IMR-90 (cell line): Measurements from ENCODE around the gene ATP4B. TPM values are rescaled to one million over a fixed set of nuclear protein-coding genes. Genes with fewer than 3 reads are reported as not detected.

Experiments used
- ATAC-seq: fragments of 200-7000 bp; cut with Tn5 transposase; 2 replicates; pipeline ENCODE4 v1.9.1; 2020; ENCODE audit warnings: low read depth, mild to moderate bottlenecking, moderate library complexity
- BruUV-seq: library from RNA; stranded (reverse); fragments of 400-500 nt; replicated peaks from 2 replicates; lab custom pipeline; 2021; lab: Mats Ljungman, UMichigan
- CTCF ChIA-PET: fragments of 300-600 bp; formaldehyde crosslinking; extraction: SDS; loops from one replicate; lab custom pipeline; 2021; ENCODE audit warnings: antibody characterized with exemption; lab: Yijun Ruan, JAX
- POLR2A ChIA-PET: fragments of 300-600 bp; sonication (Branson Sonifier 250); formaldehyde crosslinking; loops from one replicate; lab custom pipeline; 2022; ENCODE audit warnings: antibody characterized with exemption; ENCODE audit not compliant: unreplicated experiment; lab: Charles Lee
- DNase-seq: peaks from one replicate; pipeline ENCODE4 v3.0.0; 2013
- H2AFZ ChIP-seq: replicated peaks from 2 replicates; pipeline ENCODE3; 2013; ENCODE audit warnings: low read length, mild to moderate bottlenecking; ENCODE audit not compliant: poor library complexity
- H2AK5ac ChIP-seq: 2 replicates; pipeline ENCODE4 v1.6.1; 2013; ENCODE audit warnings: low read depth, low read length, inconsistent platforms
- H2AK9ac ChIP-seq: replicated peaks from 2 replicates; pipeline ENCODE3; 2013; ENCODE audit warnings: mild to moderate bottlenecking, low read depth, low read length, moderate library complexity; ENCODE audit not compliant: poor library complexity
- H2BK120ac ChIP-seq: 2 replicates; pipeline ENCODE4 v1.6.1; 2013; ENCODE audit warnings: low read depth, low read length, inconsistent platforms
- H2BK15ac ChIP-seq: 3 replicates; pipeline ENCODE4 v1.6.1; 2013; ENCODE audit warnings: low read depth, low read length, inconsistent platforms
- H2BK20ac ChIP-seq: 2 replicates; pipeline ENCODE4 v1.6.1; 2013; ENCODE audit warnings: low read depth, mild to moderate bottlenecking, inconsistent platforms, low read length, moderate library complexity
- H2BK5ac ChIP-seq: 2 replicates; pipeline ENCODE4 v1.6.1; 2013; ENCODE audit warnings: mild to moderate bottlenecking, low read depth, low read length, inconsistent platforms; ENCODE audit not compliant: poor library complexity, severe bottlenecking
- H3K14ac ChIP-seq: replicated peaks from 2 replicates; pipeline ENCODE4 v1.6.1; 2013; ENCODE audit warnings: low read depth, low read length, inconsistent platforms
- H3K18ac ChIP-seq: 2 replicates; pipeline ENCODE4 v1.6.1; 2013; ENCODE audit warnings: low read depth, low read length, control low read depth
- H3K23ac ChIP-seq: 2 replicates; pipeline ENCODE4 v1.6.1; 2013; ENCODE audit warnings: low read depth, low read length, inconsistent platforms
- H3K27ac ChIP-seq: 2 replicates; pipeline ENCODE4 v1.5.1; 2013; ENCODE audit warnings: mild to moderate bottlenecking, control low read depth, low read length; ENCODE audit not compliant: insufficient read depth
- H3K27me3 ChIP-seq: 2 replicates; pipeline ENCODE4 v1.6.1; 2013; ENCODE audit warnings: low read length; ENCODE audit not compliant: control insufficient read depth, insufficient read depth
- H3K36me3 ChIP-seq: 2 replicates; pipeline ENCODE4 v1.6.1; 2013; ENCODE audit warnings: low read length, mixed read lengths; ENCODE audit not compliant: control insufficient read depth, insufficient read depth
- H3K4ac ChIP-seq: 2 replicates; pipeline ENCODE4 v1.6.1; 2013; ENCODE audit warnings: low read depth, low read length, inconsistent platforms
- H3K4me1 ChIP-seq: 2 replicates; pipeline ENCODE4 v1.6.1; 2013; ENCODE audit warnings: low read length, mixed read lengths; ENCODE audit not compliant: control insufficient read depth, insufficient read depth
- H3K4me2 ChIP-seq: 2 replicates; pipeline ENCODE4 v1.6.1; 2013; ENCODE audit warnings: low read depth, mild to moderate bottlenecking, control low read depth, low read length, moderate library complexity
- H3K4me3 ChIP-seq: 2 replicates; pipeline ENCODE4 v1.5.1; 2013; ENCODE audit warnings: low read depth, mild to moderate bottlenecking, control low read depth, low read length, moderate library complexity; ENCODE audit not compliant: insufficient read depth
- H3K56ac ChIP-seq: 2 replicates; pipeline ENCODE4 v1.6.1; 2013; ENCODE audit warnings: low read length, inconsistent platforms; ENCODE audit not compliant: insufficient read depth; ENCODE audit errors: extremely low read depth
- H3K79me1 ChIP-seq, 2 experiments: 2 replicates each; pipeline ENCODE4 v1.6.1; 2013; ENCODE audit warnings: low read length in 2 of 2, inconsistent platforms in 1 of 2, low read depth in 1 of 2
- H3K9ac ChIP-seq: 2 replicates; pipeline ENCODE4 v1.6.1; 2013; ENCODE audit warnings: low read depth, low read length, control low read depth
- H3K9me1 ChIP-seq: 2 replicates; pipeline ENCODE4 v1.6.1; 2013; ENCODE audit warnings: low read length, inconsistent platforms; ENCODE audit not compliant: insufficient read depth
- H3K9me3 ChIP-seq: 2 replicates; pipeline ENCODE4 v1.6.1; 2013; ENCODE audit warnings: low read length; ENCODE audit not compliant: control insufficient read depth, insufficient read depth
- H4K20me1 ChIP-seq: 2 replicates; pipeline ENCODE4 v1.6.1; 2013; ENCODE audit warnings: low read length, inconsistent platforms; ENCODE audit not compliant: insufficient read depth
- H4K5ac ChIP-seq: 2 replicates; pipeline ENCODE4 v1.6.1; 2013; ENCODE audit warnings: mild to moderate bottlenecking, low read depth, low read length, control low read depth
- H4K8ac ChIP-seq, 2 experiments: 2 replicates each; pipeline ENCODE4 v1.6.1; 2013; ENCODE audit warnings: low read depth in 2 of 2, low read length in 2 of 2, control low read depth in 1 of 2, inconsistent platforms in 1 of 2
- H4K91ac ChIP-seq: 2 replicates; pipeline ENCODE4 v1.6.1; 2013; ENCODE audit warnings: low read depth, low read length, inconsistent platforms; ENCODE audit not compliant: insufficient read depth
- CHD1 ChIP-seq: IDR thresholded peaks from 2 replicates; pipeline ENCODE4 v1.6.1; 2012; ENCODE audit warnings: low read depth, low read length, improper control_type of control experiment
- CTCF ChIP-seq: conservative IDR thresholded peaks from 2 replicates; pipeline ENCODE4 v1.5.1; 2012; ENCODE audit warnings: mild to moderate bottlenecking, low read depth, low read length, improper control_type of control experiment
- FOS ChIP-seq: fragments of 150-350 bp; IDR thresholded peaks from 2 replicates; pipeline ENCODE4 v1.6.1; 2016; ENCODE audit warnings: low read depth, low read length
- MAZ ChIP-seq: IDR thresholded peaks from 2 replicates; pipeline ENCODE4 v1.6.1; 2012; ENCODE audit warnings: low read depth, mild to moderate bottlenecking, low read length, improper control_type of control experiment, moderate library complexity, borderline replicate concordance
- POLR2A ChIP-seq: IDR thresholded peaks from 2 replicates; pipeline ENCODE4 v1.6.1; 2012; ENCODE audit warnings: mild to moderate bottlenecking, low read depth, low read length
- RAD21 ChIP-seq: IDR thresholded peaks from 2 replicates; pipeline ENCODE4 v1.6.1; 2012; ENCODE audit warnings: low read length, improper control_type of control experiment
- RCOR1 ChIP-seq: IDR thresholded peaks from 2 replicates; pipeline ENCODE4 v1.6.1; 2012; ENCODE audit warnings: mild to moderate bottlenecking, low read length, improper control_type of control experiment; ENCODE audit not compliant: insufficient replicate concordance
- USF2 ChIP-seq: fragments of 150-350 bp; IDR thresholded peaks from 2 replicates; pipeline ENCODE4 v1.6.1; 2017; ENCODE audit warnings: mild to moderate bottlenecking, antibody characterized with exemption, low read length, low read depth
- WGBS, 2 experiments: methylation state at CpG; one replicate each; pipeline versions ENCODE4 v1.1.5 to v1.1.7; 2013; ENCODE audit warnings: missing lambda C conversion rate in 2 of 2; ENCODE audit not compliant: insufficient read length in 1 of 2; ENCODE audit errors: extremely low coverage in 2 of 2; 5-methylcytosine and 5-hydroxymethylcytosine counted together
- dilution Hi-C: fragments of 300-500 bp; cut with HindIII; formaldehyde crosslinking; loops from one replicate; pipeline ENCODE4 v1.14.3; 2018; ENCODE audit warnings: low sequenced_read_pairs; ENCODE audit not compliant: unreplicated experiment
- in situ Hi-C: fragments of 300-500 bp; cut with MboI; formaldehyde crosslinking; loops from 3 replicates; pipeline ENCODE4 v1.14.3; 2019; ENCODE audit warnings: low sequenced_read_pairs, inconsistent platforms, mixed read lengths
- intact Hi-C: fragments of 100-400 bp; cut with micrococcal nuclease; formaldehyde crosslinking; loops from 2 replicates; pipeline ENCODE4 v1.10.0; 2022
- polyA plus RNA-seq, 3 experiments: library from polyadenylated mRNA; depleted of rRNA; stranded (reverse); fragments of >200 nt; gene quantifications; 2 replicates each; pipeline ENCODE4 v1.2.3, GENCODE V29; 2012; ENCODE audit warnings: low replicate concordance in 1 of 3
- total RNA-seq: library from RNA; depleted of rRNA; stranded (reverse); fragments of >200 nt; gene quantifications from 2 replicates; pipeline ENCODE4 v1.2.3, GENCODE V29; 2012
- TF ChIP-seq, protein P1 (sequence below): fragments of 150-350 bp; IDR thresholded peaks from 2 replicates; pipeline ENCODE4 v1.6.1; 2016; ENCODE audit warnings: low read depth, mild to moderate bottlenecking, low read length, moderate library complexity, borderline replicate concordance

ATP4B gene
- total and polyA plus RNA-seq, 2 of the 4 experiments (the other 2 are of a cell fraction): not detected

DNA sequence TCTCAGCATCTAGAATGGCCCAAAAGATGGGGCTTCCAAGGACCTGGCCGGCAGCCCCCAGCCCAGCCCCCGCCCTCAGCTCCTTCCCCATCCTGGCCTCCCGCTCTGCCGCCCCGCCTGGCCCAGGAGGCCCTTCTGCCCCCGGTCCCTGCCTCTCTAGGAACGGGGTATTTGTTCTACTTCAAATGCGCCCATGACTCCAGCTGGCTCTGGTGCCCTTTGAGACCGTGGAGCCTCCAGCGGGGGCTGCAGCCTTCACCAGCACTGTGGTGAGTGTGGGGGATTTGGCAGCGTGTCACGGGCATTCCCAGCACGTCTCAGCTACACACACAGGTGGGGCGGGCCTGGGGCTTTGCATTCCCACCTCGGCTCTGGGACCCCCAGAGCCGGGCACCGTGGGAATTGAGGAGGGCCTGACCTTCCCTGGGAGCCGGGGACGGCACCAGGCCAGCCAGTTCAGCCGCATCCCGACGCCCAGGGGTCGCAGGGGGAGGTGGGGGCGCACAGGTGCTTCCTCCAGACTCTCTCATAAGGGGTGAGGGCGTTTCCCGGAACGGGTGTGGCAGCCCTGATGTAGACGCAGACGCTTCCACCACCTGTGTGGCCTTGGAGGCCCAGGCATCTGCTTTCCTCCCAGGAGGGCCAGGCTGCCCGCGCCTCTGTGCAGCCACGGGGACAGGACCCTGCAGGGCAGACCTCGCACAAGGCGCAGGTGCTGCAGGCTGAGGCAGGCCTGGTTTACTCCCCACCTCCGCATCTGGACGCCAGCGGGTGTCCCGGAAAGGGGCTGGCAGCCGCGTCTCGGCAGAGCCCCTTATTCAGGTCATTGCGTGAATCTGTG lies 947 bp downstream of the ATP4B start:
- H3K4me1 ChIP-seq: no peaks in the 10 kb centered on the region
- no peak overlapping the region for H2AK9ac ChIP-seq
- H3K56ac ChIP-seq: no peak overlapping the region
- no peak overlapping the region for H4K8ac ChIP-seq
- H4K91ac ChIP-seq: no peak overlapping the region
- no peaks in the 10 kb centered on the region for H3K9me1 ChIP-seq
- H3K36me3 ChIP-seq: no peaks in the 10 kb centered on the region
- H2BK120ac ChIP-seq: no peak overlapping the region
- no peak overlapping the region for H2AFZ ChIP-seq
- no peak overlapping the region for H3K23ac ChIP-seq
- 75% methylated on average over 22 of the region's 42 CpGs; no CpG with 5 or more reads in 1 of the 2 experiments for WGBS, 2 experiments
- H3K9ac ChIP-seq: no peak overlapping the region
- H4K20me1 ChIP-seq: no peaks in the 10 kb centered on the region; the same call in 1 of the 2 replicates
- no peak overlapping the region for H4K5ac ChIP-seq
- ChIA-PET POLR2A (no interaction called here), CTCF (no interaction called here)
- no peak for ATAC-seq
- in situ Hi-C loops: no loop called here
- DNase-seq: no peak
- no peak overlapping the region for H2BK20ac ChIP-seq
- H2BK5ac ChIP-seq: no peak overlapping the region
- dilution Hi-C loops: no loop called here
- no peak overlapping the region for H2BK15ac ChIP-seq
- H3K4me3 ChIP-seq: no peak overlapping the region
- no peak overlapping the region for H3K14ac ChIP-seq
- no peaks in the 10 kb centered on the region for H3K79me1 ChIP-seq
- H3K27ac ChIP-seq: no peak overlapping the region
- intact Hi-C loops: no loop called here
- H3K27me3 ChIP-seq: peaks cover 3% of the 10 kb centered on the region; the same call in 1 of the 2 replicates
- peaks cover 1% of the 10 kb centered on the region for H3K9me3 ChIP-seq
- no peak overlapping the region for H3K18ac ChIP-seq
- TF ChIP-seq, protein P1, sequence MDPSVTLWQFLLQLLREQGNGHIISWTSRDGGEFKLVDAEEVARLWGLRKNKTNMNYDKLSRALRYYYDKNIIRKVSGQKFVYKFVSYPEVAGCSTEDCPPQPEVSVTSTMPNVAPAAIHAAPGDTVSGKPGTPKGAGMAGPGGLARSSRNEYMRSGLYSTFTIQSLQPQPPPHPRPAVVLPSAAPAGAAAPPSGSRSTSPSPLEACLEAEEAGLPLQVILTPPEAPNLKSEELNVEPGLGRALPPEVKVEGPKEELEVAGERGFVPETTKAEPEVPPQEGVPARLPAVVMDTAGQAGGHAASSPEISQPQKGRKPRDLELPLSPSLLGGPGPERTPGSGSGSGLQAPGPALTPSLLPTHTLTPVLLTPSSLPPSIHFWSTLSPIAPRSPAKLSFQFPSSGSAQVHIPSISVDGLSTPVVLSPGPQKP: no peak
- TF ChIP-seq RAD21: no peak
- no peak for TF ChIP-seq CHD1
- no peak for TF ChIP-seq MAZ
- no peak for TF ChIP-seq RCOR1
- no peak for TF ChIP-seq FOS
- no peak for TF ChIP-seq POLR2A
- no peak for TF ChIP-seq CTCF
- no peak for TF ChIP-seq USF2
- no TSS peak for BruUV-seq
- H3K4me2 ChIP-seq: no peak overlapping the region
- H2AK5ac ChIP-seq: no peak overlapping the region
- no peak overlapping the region for H3K4ac ChIP-seq
